Esophagus squamous epithelium (tissue), 5 donors: ENCODE data around the gene CDKN2B-AS1. TPM values are rescaled to one million over a fixed set of nuclear protein-coding genes. Genes with fewer than 3 reads are reported as not detected.

ENCODE experiments used
- DNase-seq: peaks from one replicate; lab custom pipeline; 2025; lab: John Stamatoyannopoulos, UW
- H3K27ac ChIP-seq, 4 donors: fragments of 200-600 bp; sonication (generic); one replicate each; pipeline ENCODE4 v1.5.1; 2016 to 2019; ENCODE audit warnings: mild to moderate bottlenecking in 1 of 4
- H3K27me3 ChIP-seq, 4 donors: fragments of 200-600 bp; sonication (generic); 1 replicate in 3 of 4; 2 replicates in 1 of 4; pipeline versions ENCODE4 v1.5.1 to v1.6.0; 2017 to 2021; ENCODE audit warnings: antibody characterized with exemption in 1 of 4
- H3K36me3 ChIP-seq, 3 donors: fragments of 200-600 bp; sonication (generic); one replicate each; pipeline ENCODE4 v1.5.1; 2016 to 2019
- H3K4me1 ChIP-seq, 3 donors: fragments of 200-600 bp; sonication (generic); one replicate each; pipeline ENCODE4 v1.5.1; 2017 to 2019
- H3K4me3 ChIP-seq, 4 donors: fragments of 200-600 bp; sonication (generic); 1 replicate in 3 of 4; 2 replicates in 1 of 4; pipeline ENCODE4 v1.5.1; 2016 to 2019; ENCODE audit warnings: mild to moderate bottlenecking in 2 of 4, moderate library complexity in 1 of 4
- H3K9me3 ChIP-seq, 3 donors: fragments of 200-600 bp; sonication (generic); one replicate each; pipeline ENCODE4 v1.5.1; 2016 to 2019
- POLR2A ChIP-seq, 4 donors: fragments of 450-650 bp; IDR thresholded peaks; one replicate each; pipeline ENCODE4 v1.6.1; 2017; ENCODE audit warnings: antibody characterized with exemption in 4 of 4, mild to moderate bottlenecking in 4 of 4, moderate library complexity in 3 of 4
- WGBS, 2 donors: methylation state at CpG; one replicate each; pipeline ENCODE4 v1.1.5; 2018; 5-methylcytosine and 5-hydroxymethylcytosine counted together
- intact Hi-C: fragments of 100-400 bp; cut with DNase I; formaldehyde crosslinking; loops from one replicate; pipeline ENCODE4 v1.15.0; 2022
- total RNA-seq, 4 donors: library from RNA; depleted of rRNA; stranded (reverse); fragments of >200 nt; gene quantifications; one replicate each; pipeline ENCODE4 v1.1.0, GENCODE V29; 2016
- TF ChIP-seq, protein P1 (sequence below), 6 experiments: fragments of 450-650 bp in 4 of 6; fragments of 200-600 bp in 2 of 6; sonication (generic) in 2 of 6; IDR thresholded peaks; one replicate each; pipeline ENCODE4 v1.5.1; 2016 to 2019; ENCODE audit warnings: antibody characterized with exemption in 6 of 6, mild to moderate bottlenecking in 4 of 6, moderate library complexity in 4 of 6
- donor health status: DM: yes; HTN: yes; CAD: no.

Gene CDKN2B-AS1
- total RNA-seq, 4 donors from 2014 or later = 0.48 to 1.7 (median 0.80) TPM

DNA sequence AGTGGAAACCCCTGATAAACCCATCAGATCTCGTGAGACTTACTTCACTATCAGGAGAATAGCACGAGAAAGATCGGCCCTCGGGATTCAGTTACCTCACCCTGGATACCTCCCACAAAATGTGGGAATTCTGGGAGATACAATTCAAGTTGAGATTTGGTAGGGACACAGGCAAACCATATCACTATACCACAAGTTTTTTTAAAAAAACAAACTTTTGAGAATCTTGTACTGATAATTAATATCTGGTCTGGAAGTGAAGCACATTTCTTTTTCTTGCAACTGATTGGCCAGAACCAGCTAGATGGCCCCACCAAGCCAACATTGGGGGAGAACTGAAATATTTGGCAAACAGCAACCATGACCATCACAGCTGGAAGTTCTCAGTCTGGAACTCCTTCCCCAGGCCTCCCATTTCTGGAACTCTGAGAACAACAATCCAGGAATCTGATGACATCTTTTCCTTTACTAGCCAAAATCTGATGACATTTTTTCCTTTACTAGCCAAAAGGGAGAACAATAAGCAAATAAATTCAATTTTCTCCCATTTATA is 66.3 kb downstream of the CDKN2B-AS1 start:
- Histone ChIP-seq H3K36me3 (no peaks in the 10 kb centered on the region), H3K27me3 (no peaks in the 10 kb centered on the region), H3K9me3 (no peaks in the 10 kb centered on the region), H3K4me1 (no peaks in the 10 kb centered on the region), H3K4me3 (no peak overlapping the region), H3K27ac (no peak overlapping the region)
- intact Hi-C loops = no loop called here
- TF ChIP-seq, protein P1, sequence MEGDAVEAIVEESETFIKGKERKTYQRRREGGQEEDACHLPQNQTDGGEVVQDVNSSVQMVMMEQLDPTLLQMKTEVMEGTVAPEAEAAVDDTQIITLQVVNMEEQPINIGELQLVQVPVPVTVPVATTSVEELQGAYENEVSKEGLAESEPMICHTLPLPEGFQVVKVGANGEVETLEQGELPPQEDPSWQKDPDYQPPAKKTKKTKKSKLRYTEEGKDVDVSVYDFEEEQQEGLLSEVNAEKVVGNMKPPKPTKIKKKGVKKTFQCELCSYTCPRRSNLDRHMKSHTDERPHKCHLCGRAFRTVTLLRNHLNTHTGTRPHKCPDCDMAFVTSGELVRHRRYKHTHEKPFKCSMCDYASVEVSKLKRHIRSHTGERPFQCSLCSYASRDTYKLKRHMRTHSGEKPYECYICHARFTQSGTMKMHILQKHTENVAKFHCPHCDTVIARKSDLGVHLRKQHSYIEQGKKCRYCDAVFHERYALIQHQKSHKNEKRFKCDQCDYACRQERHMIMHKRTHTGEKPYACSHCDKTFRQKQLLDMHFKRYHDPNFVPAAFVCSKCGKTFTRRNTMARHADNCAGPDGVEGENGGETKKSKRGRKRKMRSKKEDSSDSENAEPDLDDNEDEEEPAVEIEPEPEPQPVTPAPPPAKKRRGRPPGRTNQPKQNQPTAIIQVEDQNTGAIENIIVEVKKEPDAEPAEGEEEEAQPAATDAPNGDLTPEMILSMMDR (IDR thresholded peaks at IDR 0.05) = no peak
- TF ChIP-seq POLR2A (IDR thresholded peaks at IDR 0.05) = no peak
- no peak for DNase-seq
- WGBS, 2 donors = 86 to 88% methylated on average over 4 of the region's 4 CpGs

DNA sequence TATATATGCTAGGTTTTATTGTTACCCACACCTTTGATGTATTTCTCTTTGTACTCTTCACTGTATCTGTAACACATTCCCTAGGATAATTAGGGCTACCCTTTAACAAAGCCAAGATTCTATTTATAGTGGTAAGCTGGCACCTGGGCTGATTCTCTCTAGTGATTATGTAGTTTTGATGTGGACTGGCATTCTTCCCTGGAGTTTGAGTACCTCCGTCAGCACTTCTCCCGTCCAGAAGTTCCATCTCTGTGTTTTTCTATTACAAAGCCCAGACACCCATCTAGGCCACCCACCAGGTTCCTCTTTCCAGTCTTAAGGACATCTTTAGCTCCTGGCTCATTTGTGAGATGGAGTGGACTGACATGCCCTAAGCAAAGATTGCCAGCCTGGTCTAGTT is 70.4 kb downstream of the CDKN2B-AS1 start:
- intact Hi-C loops = no loop called here
- Histone ChIP-seq H3K9me3 (no peaks in the 10 kb centered on the region), H3K4me3 (no peak overlapping the region), H3K27me3 (no peaks in the 10 kb centered on the region), H3K4me1 (no peaks in the 10 kb centered on the region), H3K36me3 (no peaks in the 10 kb centered on the region), H3K27ac (no peak overlapping the region)
- 56 to 65% methylated on average over 2 of the region's 2 CpGs for WGBS, 2 donors
- no peak for TF ChIP-seq POLR2A (IDR thresholded peaks at IDR 0.05)
- TF ChIP-seq, protein P1 (IDR thresholded peaks at IDR 0.05) = no peak
- no peak for DNase-seq

DNA sequence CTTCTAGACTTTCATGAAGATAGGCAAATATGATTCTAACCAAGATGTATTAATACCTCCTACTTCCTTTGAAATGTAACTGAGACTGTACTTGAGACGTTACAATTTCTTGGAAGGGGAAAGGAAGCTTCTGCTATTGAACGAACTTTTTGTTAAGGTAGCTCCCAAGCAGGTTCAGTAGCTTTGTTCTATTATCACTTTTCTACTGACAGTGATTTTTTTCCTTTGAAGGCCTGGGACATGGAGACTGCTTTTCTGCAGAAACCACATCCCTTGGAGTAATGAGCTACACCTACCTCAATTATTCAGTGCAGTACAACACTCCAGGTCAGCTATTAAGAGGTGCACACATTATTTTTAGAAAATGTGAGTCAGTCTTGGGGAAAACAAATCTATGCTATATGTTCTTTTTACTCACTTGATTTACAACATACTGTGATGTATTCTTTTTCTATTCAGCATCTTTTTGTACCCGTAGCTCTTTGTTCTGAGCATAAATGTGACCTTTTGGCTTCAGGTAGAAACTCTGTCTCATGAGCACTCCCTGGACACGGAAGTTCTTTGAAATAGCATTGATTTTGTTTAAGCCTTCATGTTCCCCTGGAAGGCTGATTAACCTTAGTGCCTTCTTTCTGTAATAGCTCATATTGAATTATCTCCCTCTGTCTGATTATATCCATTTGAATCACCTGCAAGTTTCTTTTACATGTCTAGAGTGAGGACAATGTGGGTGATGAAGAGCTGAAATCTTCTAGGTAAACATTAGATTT is 71.0 kb downstream of the CDKN2B-AS1 start:
- DNase-seq = no peak
- Histone ChIP-seq H3K27ac (no peak overlapping the region), H3K27me3 (no peaks in the 10 kb centered on the region), H3K36me3 (no peaks in the 10 kb centered on the region), H3K4me1 (no peaks in the 10 kb centered on the region), H3K9me3 (no peaks in the 10 kb centered on the region), H3K4me3 (no peak overlapping the region)
- intact Hi-C loops = no loop called here
- WGBS, 2 donors = 70 to 74% methylated on average over 4 of the region's 4 CpGs
- no peak for TF ChIP-seq POLR2A (IDR thresholded peaks at IDR 0.05)
- TF ChIP-seq, protein P1 (IDR thresholded peaks at IDR 0.05) = no peak

DNA sequence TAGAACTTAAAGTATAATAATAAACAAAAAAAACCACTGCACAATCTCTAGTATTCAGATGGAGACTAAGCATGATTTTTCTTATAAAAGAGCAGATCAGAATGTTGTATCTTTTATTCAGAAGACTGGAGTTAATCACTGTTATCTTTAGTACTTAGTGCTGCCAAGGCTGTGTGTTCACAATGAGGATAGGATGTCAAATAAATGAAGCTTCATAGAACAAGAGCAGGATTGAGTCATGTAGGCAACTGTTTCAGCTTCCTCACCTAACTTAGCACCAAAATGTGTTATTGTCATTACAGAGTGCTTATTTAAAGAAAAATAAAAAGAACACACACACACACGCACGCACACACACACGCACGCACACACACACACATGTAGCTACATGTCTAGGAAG is 72.6 kb downstream of the CDKN2B-AS1 start:
- Histone ChIP-seq H3K27ac (no peak overlapping the region), H3K9me3 (no peaks in the 10 kb centered on the region), H3K36me3 (no peaks in the 10 kb centered on the region), H3K27me3 (no peaks in the 10 kb centered on the region), H3K4me3 (no peak overlapping the region), H3K4me1 (no peaks in the 10 kb centered on the region)
- WGBS, 2 donors = 50 to 62% methylated on average over 4 of the region's 4 CpGs
- intact Hi-C loops = no loop called here
- no peak for TF ChIP-seq POLR2A (IDR thresholded peaks at IDR 0.05)
- no peak for DNase-seq

DNA sequence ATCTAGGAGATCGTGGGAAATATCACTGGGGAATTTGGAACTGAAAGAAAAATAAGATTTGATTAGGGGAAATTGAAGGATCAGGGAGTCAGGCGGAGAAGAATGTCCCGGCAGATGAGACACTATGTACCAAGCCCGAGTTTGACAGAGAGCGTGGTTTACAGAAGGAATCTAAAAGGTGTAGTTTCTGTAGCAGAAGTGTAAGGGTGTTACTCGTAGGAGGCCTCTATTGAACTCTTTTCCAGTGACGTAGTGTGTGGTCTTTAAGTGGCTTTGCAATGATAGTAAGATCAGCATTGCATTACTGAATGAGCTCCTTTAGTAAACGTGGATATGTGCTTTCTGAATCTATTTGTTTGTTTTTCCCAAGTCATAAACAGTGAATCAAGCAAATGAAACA is 73.8 kb downstream of the CDKN2B-AS1 start:
- 80 to 81% methylated on average over 8 of the region's 8 CpGs for WGBS, 2 donors
- H3K4me3 ChIP-seq = no peak overlapping the region
- no peak for DNase-seq
- H3K27ac ChIP-seq = no peak overlapping the region
- no peak for TF ChIP-seq POLR2A (IDR thresholded peaks at IDR 0.05)
- TF ChIP-seq, protein P1 (IDR thresholded peaks at IDR 0.05) = no peak
- intact Hi-C loops = no loop called here
- no peaks in the 10 kb centered on the region for H3K4me1 ChIP-seq
- no peaks in the 10 kb centered on the region for H3K27me3 ChIP-seq
- H3K9me3 ChIP-seq = no peaks in the 10 kb centered on the region
- no peaks in the 10 kb centered on the region for H3K36me3 ChIP-seq
